ENCODE data around the gene FAM180A.
"Not testable (repeated sequence)": the region's sequence is repeated elsewhere in the genome, so short reads cannot be mapped to it uniquely, and the experiment has no call there.

Gene FAM180A

GRCh38 chr7:135740889-135741288 lies 7.7 kb downstream of the FAM180A start:
- no peak for DNase-seq
- Mint-ChIP-seq H3K4me1 (no peaks in the 10 kb centered on the region), H3K9me3 (no peaks in the 10 kb centered on the region), H3K27me3 (peaks cover 17 to 20% of the 10 kb centered on the region in 2 donors), H3K36me3 (no peaks in the 10 kb centered on the region), H3K4me3 (no peak overlapping the region), H3K27ac (no peak overlapping the region)
- no peak for ATAC-seq (replicated peaks)

GRCh38 chr7:135737306-135737647 lies 11.3 kb downstream of the FAM180A start:
- not testable (repeated sequence) for H3K4me1 Mint-ChIP-seq; H3K9me3 Mint-ChIP-seq; H3K27ac Mint-ChIP-seq; ATAC-seq (replicated peaks); H3K36me3 Mint-ChIP-seq; DNase-seq; H3K4me3 Mint-ChIP-seq
- peaks cover 7 to 20% of the 10 kb centered on the region in 2 donors for H3K27me3 Mint-ChIP-seq

GRCh38 chr7:135736586-135737305 lies 11.9 kb downstream of the FAM180A start:
- no peak overlapping the region for H3K4me3 Mint-ChIP-seq
- H3K9me3 Mint-ChIP-seq = no peaks in the 10 kb centered on the region
- no peaks in the 10 kb centered on the region for H3K36me3 Mint-ChIP-seq
- H3K4me1 Mint-ChIP-seq = no peaks in the 10 kb centered on the region
- H3K27ac Mint-ChIP-seq = no peak overlapping the region
- H3K27me3 Mint-ChIP-seq = peaks cover 2 to 16% of the 10 kb centered on the region in 2 donors
- ATAC-seq (replicated peaks) (no peak), DNase-seq (no peak)

GRCh38 chr7:135734343-135734689 lies 14.3 kb downstream of the FAM180A start:
- H3K36me3 Mint-ChIP-seq = no peaks in the 10 kb centered on the region
- H3K27me3 Mint-ChIP-seq = peaks cover 0 to 16% of the 10 kb centered on the region in 2 donors
- H3K27ac Mint-ChIP-seq = no peak overlapping the region
- H3K4me1 Mint-ChIP-seq = no peaks in the 10 kb centered on the region
- H3K9me3 Mint-ChIP-seq = no peaks in the 10 kb centered on the region
- H3K4me3 Mint-ChIP-seq = no peak overlapping the region
- ATAC-seq (replicated peaks) = no peak
- DNase-seq = no peak

GRCh38 chr7:135733603-135734342 lies 14.8 kb downstream of the FAM180A start:
- no peaks in the 10 kb centered on the region for H3K4me1 Mint-ChIP-seq
- no peak overlapping the region for H3K27ac Mint-ChIP-seq
- peaks cover 0 to 16% of the 10 kb centered on the region in 2 donors for H3K27me3 Mint-ChIP-seq
- DNase-seq (no peak), ATAC-seq (replicated peaks) (no peak)
- no peak overlapping the region for H3K4me3 Mint-ChIP-seq
- no peaks in the 10 kb centered on the region for H3K36me3 Mint-ChIP-seq
- H3K9me3 Mint-ChIP-seq = no peaks in the 10 kb centered on the region

- Mint-ChIP-seq H3K27me3 (peaks cover 7 to 12% of the 10 kb centered on the region in 2 donors), H3K36me3 (no peaks in the 10 kb centered on the region), H3K4me3 (no peak overlapping the region), H3K27ac (no peak overlapping the region), H3K4me1 (no peaks in the 10 kb centered on the region), H3K9me3 (no peaks in the 10 kb centered on the region)
- no peak for DNase-seq
- no peak for ATAC-seq (replicated peaks)
Measured at GRCh38 chr7:135731131-135731530, 17.5 kb downstream of the FAM180A start.

- no peaks in the 10 kb centered on the region for H3K4me1 Mint-ChIP-seq
- DNase-seq = no peak
Measured at GRCh38 chr7:135729230-135729629, 19.4 kb downstream of the FAM180A start.

GRCh38 chr7:135728136-135728669 lies 20.4 kb downstream of the FAM180A start, which contains the start of gene SLC13A4:
TSS of gene SLC13A4 (minus strand) at chr7:135728186. CDS start at chr7:135727496, 690 bp downstream.
- Mint-ChIP-seq H3K9me3 (no peaks in the 10 kb centered on the region), H3K27ac (no peak within 1 kb of the TSS), H3K27me3 (peaks cover 11 to 20% of the 10 kb centered on the region in 2 donors), H3K4me1 (no peaks in the 10 kb centered on the region), H3K4me3 (no peak within 1 kb of the TSS), H3K36me3 (no peaks in the 10 kb centered on the region)
- no peak for ATAC-seq (replicated peaks)
- no peak for DNase-seq

More at GRCh38 chr7:135729230-135729629, 19.4 kb downstream of the FAM180A start:
- Mint-ChIP-seq H3K36me3 (no peaks in the 10 kb centered on the region), H3K27ac (no peak overlapping the region), H3K27me3 (peaks cover 11% of the 10 kb centered on the region in 2 donors), H3K9me3 (no peaks in the 10 kb centered on the region), H3K4me3 (no peak overlapping the region)
- no peak for ATAC-seq (replicated peaks)

- Mint-ChIP-seq H3K27me3 (peaks cover 11 to 20% of the 10 kb centered on the region in 2 donors), H3K27ac (no peak overlapping the region), H3K4me3 (no peak overlapping the region), H3K4me1 (no peaks in the 10 kb centered on the region), H3K9me3 (no peaks in the 10 kb centered on the region), H3K36me3 (no peaks in the 10 kb centered on the region)
- ATAC-seq (replicated peaks) (no peak), DNase-seq (no peak)
Measured at GRCh38 chr7:135726911-135727673, 21.5 kb downstream of the FAM180A start.

GRCh38 chr7:135726276-135726788 lies 22.3 kb downstream of the FAM180A start:
- Mint-ChIP-seq H3K27me3 (peaks cover 14 to 23% of the 10 kb centered on the region in 2 donors), H3K4me1 (no peaks in the 10 kb centered on the region), H3K4me3 (no peak overlapping the region), H3K36me3 (no peaks in the 10 kb centered on the region), H3K27ac (no peak overlapping the region), H3K9me3 (no peaks in the 10 kb centered on the region)
- ATAC-seq (replicated peaks) (no peak), DNase-seq (no peak)

GRCh38 chr7:135723411-135723810 lies 25.2 kb downstream of the FAM180A start:
- H3K4me1 Mint-ChIP-seq = no peaks in the 10 kb centered on the region
- H3K36me3 Mint-ChIP-seq = no peaks in the 10 kb centered on the region
- no peaks in the 10 kb centered on the region for H3K9me3 Mint-ChIP-seq
- peaks cover 21 to 32% of the 10 kb centered on the region in 2 donors for H3K27me3 Mint-ChIP-seq
- ATAC-seq (replicated peaks) = no peak
- no peak overlapping the region for H3K4me3 Mint-ChIP-seq
- no peak for DNase-seq
- no peak overlapping the region for H3K27ac Mint-ChIP-seq

- Mint-ChIP-seq H3K36me3 (no peaks in the 10 kb centered on the region), H3K4me3 (no peak overlapping the region), H3K27me3 (peaks cover 23 to 26% of the 10 kb centered on the region in 2 donors), H3K27ac (no peak overlapping the region), H3K9me3 (no peaks in the 10 kb centered on the region), H3K4me1 (no peaks in the 10 kb centered on the region)
- DNase-seq (no peak), ATAC-seq (replicated peaks) (no peak)
Measured at GRCh38 chr7:135721198-135721820, 27.3 kb downstream of the FAM180A start.

- no peak for DNase-seq
- Mint-ChIP-seq H3K4me3 (no peak overlapping the region), H3K4me1 (no peaks in the 10 kb centered on the region), H3K9me3 (no peaks in the 10 kb centered on the region), H3K27ac (no peak overlapping the region), H3K27me3 (peaks cover 21 to 23% of the 10 kb centered on the region in 2 donors), H3K36me3 (no peaks in the 10 kb centered on the region)
- ATAC-seq (replicated peaks) = no peak
Measured at GRCh38 chr7:135719688-135720087, 28.9 kb downstream of the FAM180A start.

All from stimulated activated naive B cell treated with anti-CD40 and anti-IgM and Interleukin-4, amounts not matched to agents 10 μg/mL and 1 μg/mL and 100 μg/mL, for 72 hours (primary cell).